HG03521 (cell line): ENCODE measurements around the gene PPP2R2C.

ENCODE experiments used
- ATAC-seq: cut with Tn5 transposase; IDR thresholded peaks from one replicate; pipeline ENCODE4 v1.9.1; 2021; ENCODE audit warnings: mild to moderate bottlenecking, moderate library complexity; ENCODE audit not compliant: unreplicated experiment

The PPP2R2C gene

GRCh38 chr4:6494431-6495295, 22.2 kb upstream of the PPP2R2C start:
- ATAC-seq = no peak

GRCh38 chr4:6493658-6494304, 21.4 kb upstream of the PPP2R2C start:
- ATAC-seq = no peak

- no peak for ATAC-seq
Observed at GRCh38 chr4:6492861-6493657, 20.6 kb upstream of the PPP2R2C start.

GRCh38 chr4:6492027-6492590, 19.7 kb upstream of the PPP2R2C start:
- no peak for ATAC-seq

- ATAC-seq = no peak
Observed at GRCh38 chr4:6491235-6491634, 18.8 kb upstream of the PPP2R2C start.

GRCh38 chr4:6489927-6490326, 17.5 kb upstream of the PPP2R2C start:
- ATAC-seq = no peak

GRCh38 chr4:6487466-6487865, 15.1 kb upstream of the PPP2R2C start:
- ATAC-seq = no peak

- ATAC-seq = no peak
Observed at GRCh38 chr4:6480534-6481088, 8.2 kb upstream of the PPP2R2C start.

- no peak for ATAC-seq
Observed at GRCh38 chr4:6478546-6479220, 6.3 kb upstream of the PPP2R2C start.

GRCh38 chr4:6476893-6477292, 4.5 kb upstream of the PPP2R2C start:
- ATAC-seq = no peak

GRCh38 chr4:6475492-6476020, 3.1 kb upstream of the PPP2R2C start:
- ATAC-seq = no peak

- no peak for ATAC-seq
Observed at GRCh38 chr4:6474705-6475457, 2.5 kb upstream of the PPP2R2C start.

GRCh38 chr4:6474053-6474568, 1.7 kb upstream of the PPP2R2C start:
- ATAC-seq = no peak

GRCh38 chr4:6473264-6474052, 1.0 kb upstream of the PPP2R2C start:
- no peak for ATAC-seq

- ATAC-seq = no peak
Observed at GRCh38 chr4:6472008-6472386, 417 bp downstream of the PPP2R2C start.

GRCh38 chr4:6471307-6472007, 957 bp downstream of the PPP2R2C start:
- ATAC-seq = no peak

- no peak for ATAC-seq
Observed at GRCh38 chr4:6470502-6471306, 1.7 kb downstream of the PPP2R2C start.
